ENCODE results near the gene NDUFV3. TPM values are rescaled to one million over a fixed set of nuclear protein-coding genes. Genes with fewer than 3 reads are reported as not detected.
"Not testable (repeated sequence)": the region's sequence is repeated elsewhere in the genome, so short reads cannot be mapped to it uniquely, and the experiment has no call there.

Gene NDUFV3
- total and polyA plus RNA-seq, 9 donors = 24.9 to 51.4 (median 37.8) TPM

GRCh38 chr21:42906233-42906632 lies 13.1 kb downstream of the NDUFV3 start:
- H3K9me3 ChIP-seq = no peaks in the 10 kb centered on the region
- no peak overlapping the region for H3K4me3 ChIP-seq
- no peaks in the 10 kb centered on the region for H3K27me3 ChIP-seq
- TF ChIP-seq CTCF (IDR thresholded peaks at IDR 0.05) (no peak), EP300 (IDR thresholded peaks at IDR 0.05) (no peak), POLR2A (IDR thresholded peaks at IDR 0.05) (no peak)
- no peak for DNase-seq
- WGBS, 3 donors = 95 to 98% (median 95%) methylated on average over 16 of the region's 16 CpGs
- intact Hi-C loops (cut with DNase I) = no loop called here
- no peaks in the 10 kb centered on the region for H3K4me1 ChIP-seq (ENCODE audit: insufficient read depth)
- H3K27ac ChIP-seq = no peak overlapping the region
- H3K36me3 ChIP-seq = no peaks in the 10 kb centered on the region

- 89 to 96% (median 94%) methylated on average over 9 of the region's 9 CpGs for WGBS, 3 donors
- H3K9me3 ChIP-seq; H3K36me3 ChIP-seq; DNase-seq; H3K27me3 ChIP-seq; intact Hi-C loops (cut with DNase I); H3K4me1 ChIP-seq (ENCODE audit: insufficient read depth); H3K4me3 ChIP-seq; H3K27ac ChIP-seq: not testable (repeated sequence)
Measured at GRCh38 chr21:42908484-42908883, 15.4 kb downstream of the NDUFV3 start.

- H3K4me3 ChIP-seq; H3K36me3 ChIP-seq; intact Hi-C loops (cut with DNase I); H3K27ac ChIP-seq; H3K4me1 ChIP-seq (ENCODE audit: insufficient read depth); H3K27me3 ChIP-seq; DNase-seq; H3K9me3 ChIP-seq: not testable (repeated sequence)
- 92 to 98% (median 95%) methylated on average over 6 of the region's 6 CpGs for WGBS, 3 donors
Measured at GRCh38 chr21:42911920-42912319, 18.8 kb downstream of the NDUFV3 start.

DNA sequence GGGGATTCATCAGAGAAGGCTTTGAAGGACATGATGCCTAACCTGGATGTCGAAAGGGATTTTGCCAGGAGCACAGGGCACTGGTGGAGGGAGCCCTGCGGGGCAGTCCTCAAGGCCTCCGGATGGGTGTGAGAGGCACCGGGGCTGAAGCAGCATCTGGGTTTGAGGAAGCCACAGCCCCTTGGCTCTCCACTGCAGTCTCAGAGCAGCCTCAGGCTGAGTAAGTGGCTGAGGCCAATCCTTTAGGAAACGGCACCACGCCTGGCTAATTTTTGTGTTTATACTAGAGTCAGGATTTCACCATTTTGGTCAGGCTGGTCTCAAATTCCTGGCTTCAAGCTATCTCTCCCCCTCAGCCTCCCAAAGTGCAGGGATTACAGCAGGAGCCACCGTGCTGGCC lies 20.4 kb downstream of the NDUFV3 start:
- no peak overlapping the region for H3K27ac ChIP-seq
- H3K36me3 ChIP-seq = no peaks in the 10 kb centered on the region
- WGBS, 3 donors = 52 to 65% (median 57%) methylated on average over 7 of the region's 7 CpGs
- no peak for DNase-seq
- intact Hi-C loops (cut with DNase I) = no loop called here
- no peaks in the 10 kb centered on the region for H3K9me3 ChIP-seq
- TF ChIP-seq EP300 (IDR thresholded peaks at IDR 0.05) = no peak
- no peak for TF ChIP-seq POLR2A (IDR thresholded peaks at IDR 0.05)
- no peak for TF ChIP-seq CTCF (IDR thresholded peaks at IDR 0.05)
- no peaks in the 10 kb centered on the region for H3K4me1 ChIP-seq (ENCODE audit: insufficient read depth)
- H3K4me3 ChIP-seq = no peak overlapping the region
- H3K27me3 ChIP-seq = no peaks in the 10 kb centered on the region

DNA sequence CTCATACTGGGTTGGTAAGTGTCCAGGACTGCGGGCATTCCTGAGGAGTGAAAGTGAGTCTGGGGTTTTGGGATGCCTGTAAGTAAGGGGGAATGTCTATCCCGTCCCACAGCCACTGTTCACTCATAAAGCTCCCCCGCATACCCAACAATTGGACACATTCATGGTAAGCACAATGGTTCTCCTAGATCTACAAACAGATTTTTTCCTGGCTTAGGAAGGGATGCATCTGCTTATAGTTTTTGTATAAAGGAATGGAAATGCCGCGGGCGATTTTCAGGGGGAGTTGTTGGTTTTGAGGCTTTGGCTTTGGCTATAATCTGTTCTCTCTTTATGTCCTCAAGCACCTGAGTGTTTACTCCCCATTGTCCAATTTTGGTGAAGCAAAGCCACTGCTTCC lies 25.2 kb downstream of the NDUFV3 start:
- H3K36me3 ChIP-seq = no peaks in the 10 kb centered on the region
- H3K4me3 ChIP-seq = no peak overlapping the region
- WGBS, 3 donors = 91 to 94% (median 93%) methylated on average over 6 of the region's 6 CpGs
- no peaks in the 10 kb centered on the region for H3K4me1 ChIP-seq (ENCODE audit: insufficient read depth)
- intact Hi-C loops (cut with DNase I) = no loop called here
- TF ChIP-seq POLR2A (IDR thresholded peaks at IDR 0.05) (no peak), EP300 (IDR thresholded peaks at IDR 0.05) (no peak), CTCF (IDR thresholded peaks at IDR 0.05) (no peak)
- no peak overlapping the region for H3K27ac ChIP-seq
- no peak for DNase-seq
- H3K9me3 ChIP-seq = no peaks in the 10 kb centered on the region
- no peaks in the 10 kb centered on the region for H3K27me3 ChIP-seq

GRCh38 chr21:42921927-42922326 lies 28.8 kb downstream of the NDUFV3 start:
- H3K9me3 ChIP-seq = no peaks in the 10 kb centered on the region
- intact Hi-C loops (cut with DNase I) = no loop called here
- no peaks in the 10 kb centered on the region for H3K4me1 ChIP-seq (ENCODE audit: insufficient read depth)
- TF ChIP-seq CTCF (IDR thresholded peaks at IDR 0.05) (no peak), POLR2A (IDR thresholded peaks at IDR 0.05) (no peak), EP300 (IDR thresholded peaks at IDR 0.05) (no peak)
- H3K27me3 ChIP-seq = no peaks in the 10 kb centered on the region
- no peak overlapping the region for H3K4me3 ChIP-seq
- no peak for DNase-seq
- H3K27ac ChIP-seq = no peak overlapping the region
- H3K36me3 ChIP-seq = no peaks in the 10 kb centered on the region
- 68 to 77% (median 75%) methylated on average over 4 of the region's 4 CpGs for WGBS, 3 donors

Measured in ovary (tissue), 9 donors.